GM21619 (cell line): Measurements from ENCODE around the gene MAN2A1.
A peak's percentile ranks its signal among the peaks of the same experiment; 100 is the strongest.

Source experiments
- ATAC-seq: cut with Tn5 transposase; IDR thresholded peaks from one replicate; pipeline ENCODE4 v1.9.1; 2021; ENCODE audit not compliant: unreplicated experiment

MAN2A1 gene

GRCh38 chr5:109678447-109678846, 11.3 kb upstream of the MAN2A1 start:
- ATAC-seq: no peak

- ATAC-seq: no peak
Measured at GRCh38 chr5:109681763-109682162, 8.0 kb upstream of the MAN2A1 start.

GRCh38 chr5:109682383-109682782, 7.3 kb upstream of the MAN2A1 start:
- ATAC-seq: no peak

GRCh38 chr5:109685916-109686315, 3.8 kb upstream of the MAN2A1 start:
- no peak for ATAC-seq

- no peak for ATAC-seq
Measured at GRCh38 chr5:109688630-109688969, 1.1 kb upstream of the MAN2A1 start.

- ATAC-seq: peak; percentile 69
Measured at GRCh38 chr5:109688970-109689739, 572 bp upstream of the MAN2A1 start.

- peak; percentile 8 for ATAC-seq
Measured at GRCh38 chr5:109690242-109690974, 681 bp downstream of the MAN2A1 start.

GRCh38 chr5:109690975-109691574, 1.3 kb downstream of the MAN2A1 start:
- ATAC-seq: no peak

- no peak for ATAC-seq
Measured at GRCh38 chr5:109691996-109692395, 2.3 kb downstream of the MAN2A1 start.

- no peak for ATAC-seq
Measured at GRCh38 chr5:109692852-109693251, 3.1 kb downstream of the MAN2A1 start.

GRCh38 chr5:109693535-109694400, 4.0 kb downstream of the MAN2A1 start:
- ATAC-seq: no peak

- ATAC-seq: no peak
Measured at GRCh38 chr5:109694451-109694891, 4.7 kb downstream of the MAN2A1 start.

GRCh38 chr5:109695005-109695926, 5.5 kb downstream of the MAN2A1 start:
- peak; percentile 59 for ATAC-seq

- no peak for ATAC-seq
Measured at GRCh38 chr5:109697339-109697738, 7.6 kb downstream of the MAN2A1 start.

GRCh38 chr5:109700516-109701153, 10.9 kb downstream of the MAN2A1 start:
- ATAC-seq: no peak

- no peak for ATAC-seq
Measured at GRCh38 chr5:109701252-109701651, 11.5 kb downstream of the MAN2A1 start.

- ATAC-seq: no peak
Measured at GRCh38 chr5:109701792-109702191, 12.1 kb downstream of the MAN2A1 start.

- ATAC-seq: no peak
Measured at GRCh38 chr5:109703166-109703565, 13.4 kb downstream of the MAN2A1 start.

GRCh38 chr5:109703829-109704228, 14.1 kb downstream of the MAN2A1 start:
- ATAC-seq: no peak
